EH (cell line): ENCODE measurements around the gene PPFIBP2.
A peak's percentile ranks its signal among the peaks of the same experiment; 100 is the strongest.

Experiments
- DNase-seq: peaks from one replicate; pipeline ENCODE4 v3.0.0-alpha.2; 2015; ENCODE audit warnings: low read depth

Gene PPFIBP2

GRCh38 chr11:7578276-7578955 is 64.6 kb downstream of the PPFIBP2 start:
- no peak for DNase-seq

- peak; percentile 91 for DNase-seq
Measured at GRCh38 chr11:7579361-7579791, 65.6 kb downstream of the PPFIBP2 start.

- no peak for DNase-seq
Measured at GRCh38 chr11:7581021-7581590, 67.3 kb downstream of the PPFIBP2 start.

- DNase-seq = peak; percentile 57
Measured at GRCh38 chr11:7582338-7582985, 68.7 kb downstream of the PPFIBP2 start.

- no peak for DNase-seq
Measured at GRCh38 chr11:7583248-7583647, 69.4 kb downstream of the PPFIBP2 start.

GRCh38 chr11:7584910-7585309 is 71.1 kb downstream of the PPFIBP2 start:
- no peak for DNase-seq

- peak; percentile 67 for DNase-seq
Measured at GRCh38 chr11:7585816-7586215, 72.0 kb downstream of the PPFIBP2 start.

- DNase-seq = no peak
Measured at GRCh38 chr11:7586376-7586775, 72.6 kb downstream of the PPFIBP2 start.

GRCh38 chr11:7587712-7588111 is 73.9 kb downstream of the PPFIBP2 start:
- DNase-seq = no peak

GRCh38 chr11:7589861-7590260 is 76.1 kb downstream of the PPFIBP2 start:
- no peak for DNase-seq

GRCh38 chr11:7590529-7590928 is 76.7 kb downstream of the PPFIBP2 start:
- DNase-seq = no peak

- no peak for DNase-seq
Measured at GRCh38 chr11:7591107-7591894, 77.5 kb downstream of the PPFIBP2 start.

GRCh38 chr11:7591987-7592386 is 78.2 kb downstream of the PPFIBP2 start:
- DNase-seq = no peak

GRCh38 chr11:7592711-7593110 is 78.9 kb downstream of the PPFIBP2 start:
- peak; percentile 40 for DNase-seq

- DNase-seq = no peak
Measured at GRCh38 chr11:7593481-7593880, 79.7 kb downstream of the PPFIBP2 start.

- DNase-seq = no peak
Measured at GRCh38 chr11:7595016-7595866, 81.4 kb downstream of the PPFIBP2 start.

- DNase-seq = no peak
Measured at GRCh38 chr11:7595951-7596350, 82.2 kb downstream of the PPFIBP2 start.

- no peak for DNase-seq
Measured at GRCh38 chr11:7596975-7597391, 83.2 kb downstream of the PPFIBP2 start.

- no peak for DNase-seq
Measured at GRCh38 chr11:7597620-7598019, 83.8 kb downstream of the PPFIBP2 start.

- no peak for DNase-seq
Measured at GRCh38 chr11:7599209-7599608, 85.4 kb downstream of the PPFIBP2 start.

- DNase-seq = peak; percentile 85
Measured at GRCh38 chr11:7600205-7600775, 86.5 kb downstream of the PPFIBP2 start.
